HG03575 (cell line): ENCODE measurements around the gene SND1.
"Not testable (repeated sequence)": the region's sequence is repeated elsewhere in the genome, so short reads cannot be mapped to it uniquely, and the experiment has no call there.

Experiments
- ATAC-seq: cut with Tn5 transposase; IDR thresholded peaks from one replicate; pipeline ENCODE4 v1.9.1; 2021; ENCODE audit not compliant: unreplicated experiment, insufficient number of reproducible peaks, low FRiP score; ENCODE audit errors: extremely low read depth

The SND1 gene

GRCh38 chr7:128100225-128100948 is 448.4 kb downstream of the SND1 start:
- ATAC-seq: no peak

- ATAC-seq: no peak
Observed at GRCh38 chr7:128100949-128101713, 449.1 kb downstream of the SND1 start.

GRCh38 chr7:128102490-128103291 is 450.7 kb downstream of the SND1 start:
- ATAC-seq: no peak

GRCh38 chr7:128103498-128104107 is 451.6 kb downstream of the SND1 start:
- no peak for ATAC-seq

GRCh38 chr7:128104108-128104742 is 452.2 kb downstream of the SND1 start:
- no peak for ATAC-seq

- no peak for ATAC-seq
Observed at GRCh38 chr7:128105228-128106022, 453.4 kb downstream of the SND1 start.

- no peak for ATAC-seq
Observed at GRCh38 chr7:128106821-128107220, 454.8 kb downstream of the SND1 start.

- ATAC-seq: not testable (repeated sequence)
Observed at GRCh38 chr7:128107516-128107915, 455.5 kb downstream of the SND1 start.

GRCh38 chr7:128108129-128108528 is 456.1 kb downstream of the SND1 start:
- no peak for ATAC-seq

- peak; percentile 91 for ATAC-seq
Observed at GRCh38 chr7:128108641-128109423, 456.8 kb downstream of the SND1 start.

GRCh38 chr7:128109424-128109969 is 457.5 kb downstream of the SND1 start:
- not testable (repeated sequence) for ATAC-seq

- no peak for ATAC-seq
Observed at GRCh38 chr7:128110641-128111364, 458.8 kb downstream of the SND1 start.

- ATAC-seq: no peak
Observed at GRCh38 chr7:128112018-128112780, 460.2 kb downstream of the SND1 start.

GRCh38 chr7:128112781-128113221 is 460.8 kb downstream of the SND1 start:
- ATAC-seq: no peak

- no peak for ATAC-seq
Observed at GRCh38 chr7:128113839-128114238, 461.8 kb downstream of the SND1 start.

GRCh38 chr7:128114806-128115205 is 462.8 kb downstream of the SND1 start:
- ATAC-seq: no peak
